Nephron progenitor cell (in vitro differentiated cells): ENCODE data around the gene TPRA1.

ENCODE experiments used
- DNase-seq: peaks from one replicate; pipeline ENCODE4 v3.0.0; 2021
- H3K27ac Mint-ChIP-seq: 2 replicates; pipeline ENCODE4 v1.8.0; 2021; ENCODE audit warnings: mild to moderate bottlenecking, moderate library complexity, mixed read lengths
- H3K27me3 Mint-ChIP-seq: 2 replicates; pipeline ENCODE4 v1.8.0; 2021; ENCODE audit warnings: mild to moderate bottlenecking, low read depth, mixed read lengths; ENCODE audit not compliant: poor library complexity
- H3K36me3 Mint-ChIP-seq: 2 replicates; pipeline ENCODE4 v1.8.0; 2021; ENCODE audit warnings: low read depth, mixed read lengths
- H3K4me1 Mint-ChIP-seq: 2 replicates; pipeline ENCODE4 v1.8.0; 2021; ENCODE audit warnings: mixed read lengths
- H3K4me3 Mint-ChIP-seq: 2 replicates; pipeline ENCODE4 v1.8.0; 2021; ENCODE audit warnings: mild to moderate bottlenecking, moderate library complexity, mixed read lengths
- H3K9me3 Mint-ChIP-seq: 2 replicates; pipeline ENCODE4 v1.8.0; 2021; ENCODE audit warnings: mild to moderate bottlenecking, moderate library complexity, mixed read lengths
- TF ChIP-seq, protein P1 (sequence below): fragments of 200-600 bp; sonication (generic); IDR thresholded peaks from 2 replicates; pipeline ENCODE4 v1.5.0; 2021; ENCODE audit warnings: antibody characterized with exemption

The TPRA1 gene

GRCh38 chr3:127574880-127575878 lies 15.4 kb downstream of the TPRA1 start:
- peaks cover 4% of the 10 kb centered on the region for H3K27me3 Mint-ChIP-seq
- H3K4me1 Mint-ChIP-seq: peaks cover 34% of the 10 kb centered on the region
- no peak overlapping the region for H3K27ac Mint-ChIP-seq
- H3K9me3 Mint-ChIP-seq: no peaks in the 10 kb centered on the region
- DNase-seq: peak; percentile 85
- H3K4me3 Mint-ChIP-seq: no peak overlapping the region
- peaks cover 19% of the 10 kb centered on the region for H3K36me3 Mint-ChIP-seq
- TF ChIP-seq, protein P1, sequence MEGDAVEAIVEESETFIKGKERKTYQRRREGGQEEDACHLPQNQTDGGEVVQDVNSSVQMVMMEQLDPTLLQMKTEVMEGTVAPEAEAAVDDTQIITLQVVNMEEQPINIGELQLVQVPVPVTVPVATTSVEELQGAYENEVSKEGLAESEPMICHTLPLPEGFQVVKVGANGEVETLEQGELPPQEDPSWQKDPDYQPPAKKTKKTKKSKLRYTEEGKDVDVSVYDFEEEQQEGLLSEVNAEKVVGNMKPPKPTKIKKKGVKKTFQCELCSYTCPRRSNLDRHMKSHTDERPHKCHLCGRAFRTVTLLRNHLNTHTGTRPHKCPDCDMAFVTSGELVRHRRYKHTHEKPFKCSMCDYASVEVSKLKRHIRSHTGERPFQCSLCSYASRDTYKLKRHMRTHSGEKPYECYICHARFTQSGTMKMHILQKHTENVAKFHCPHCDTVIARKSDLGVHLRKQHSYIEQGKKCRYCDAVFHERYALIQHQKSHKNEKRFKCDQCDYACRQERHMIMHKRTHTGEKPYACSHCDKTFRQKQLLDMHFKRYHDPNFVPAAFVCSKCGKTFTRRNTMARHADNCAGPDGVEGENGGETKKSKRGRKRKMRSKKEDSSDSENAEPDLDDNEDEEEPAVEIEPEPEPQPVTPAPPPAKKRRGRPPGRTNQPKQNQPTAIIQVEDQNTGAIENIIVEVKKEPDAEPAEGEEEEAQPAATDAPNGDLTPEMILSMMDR: peak; percentile 98

DNA sequence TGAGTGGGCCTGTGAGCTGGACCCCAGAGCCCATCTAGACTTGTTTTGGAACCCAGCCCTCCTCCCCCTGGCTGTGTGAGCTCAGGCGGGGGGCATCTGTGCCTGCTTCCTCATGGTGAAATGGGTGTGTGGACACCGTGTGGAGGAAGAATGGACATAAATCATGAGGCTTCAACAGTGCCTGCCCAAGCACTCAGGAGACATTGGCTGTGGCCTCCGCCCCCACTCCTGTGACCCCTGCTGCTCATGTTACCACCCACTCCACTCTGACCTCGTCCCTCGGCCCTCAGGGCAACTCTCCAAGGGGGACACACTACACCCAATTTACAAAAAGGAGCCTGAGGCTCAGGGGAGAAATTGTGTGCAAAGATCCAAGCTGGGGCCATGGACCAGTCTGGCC lies 16.6 kb downstream of the TPRA1 start:
- peak overlapping the region; percentile 61 for H3K27ac Mint-ChIP-seq
- H3K4me3 Mint-ChIP-seq: no peak overlapping the region
- peaks cover 24% of the 10 kb centered on the region for H3K36me3 Mint-ChIP-seq
- H3K9me3 Mint-ChIP-seq: no peaks in the 10 kb centered on the region
- DNase-seq: peak; percentile 52
- peaks cover 4% of the 10 kb centered on the region for H3K27me3 Mint-ChIP-seq
- peaks cover 45% of the 10 kb centered on the region for H3K4me1 Mint-ChIP-seq
- TF ChIP-seq, protein P1: no peak

DNA sequence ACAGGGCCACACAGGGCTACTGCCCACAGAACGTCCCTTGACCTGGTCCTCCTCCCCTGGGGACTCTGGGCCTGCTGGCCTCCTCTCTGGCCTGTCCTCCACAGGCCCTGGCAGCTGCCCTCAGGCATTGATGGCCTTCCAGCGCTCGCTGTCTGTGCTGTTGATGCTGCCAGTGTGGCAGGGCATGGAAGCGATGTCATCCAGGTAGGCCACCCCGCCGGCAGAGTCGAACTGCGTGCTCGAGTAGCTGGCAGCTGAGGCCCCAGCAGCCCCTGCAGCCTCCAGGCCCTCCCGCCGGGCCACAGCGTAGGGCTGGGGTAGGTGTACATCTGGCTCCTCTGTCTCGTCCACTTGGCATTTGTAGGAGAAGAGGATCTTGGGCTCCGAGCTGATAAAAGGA lies 17.1 kb downstream of the TPRA1 start:
- DNase-seq: no peak
- TF ChIP-seq, protein P1: no peak
- Mint-ChIP-seq H3K36me3 (peaks cover 24% of the 10 kb centered on the region), H3K4me1 (peaks cover 45% of the 10 kb centered on the region), H3K4me3 (no peak overlapping the region), H3K9me3 (no peaks in the 10 kb centered on the region), H3K27ac (no peak overlapping the region), H3K27me3 (peaks cover 4% of the 10 kb centered on the region)

- Mint-ChIP-seq H3K4me3 (no peak overlapping the region), H3K36me3 (peaks cover 24% of the 10 kb centered on the region), H3K4me1 (peaks cover 45% of the 10 kb centered on the region), H3K9me3 (no peaks in the 10 kb centered on the region), H3K27me3 (peaks cover 4% of the 10 kb centered on the region), H3K27ac (no peak overlapping the region)
- TF ChIP-seq, protein P1: no peak
- no peak for DNase-seq
Measured at GRCh38 chr3:127572735-127573134, 17.8 kb downstream of the TPRA1 start.

DNA sequence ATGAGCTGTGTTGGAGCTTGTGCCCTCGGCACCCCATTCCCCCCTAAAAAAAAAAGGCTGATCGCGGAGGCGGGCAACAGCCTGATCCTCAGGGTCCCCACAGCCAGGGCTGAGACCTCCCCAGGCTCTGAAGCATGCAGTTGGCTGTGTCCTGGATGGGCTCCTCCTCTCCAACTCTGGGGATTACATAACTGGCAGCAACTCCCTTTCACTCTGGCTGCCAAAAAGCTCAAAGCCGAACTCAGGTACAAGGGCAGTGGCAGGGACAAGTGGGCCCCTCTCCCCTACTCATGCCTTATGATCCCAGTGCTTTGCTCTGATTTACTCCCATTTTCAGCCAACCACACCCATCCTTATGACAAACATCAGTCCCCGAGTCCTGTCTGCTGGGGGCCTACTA lies 18.3 kb downstream of the TPRA1 start:
- H3K9me3 Mint-ChIP-seq: no peaks in the 10 kb centered on the region
- H3K36me3 Mint-ChIP-seq: peaks cover 24% of the 10 kb centered on the region
- no peak for DNase-seq
- TF ChIP-seq, protein P1: no peak
- H3K4me3 Mint-ChIP-seq: no peak overlapping the region
- peak overlapping the region; percentile 42 for H3K27ac Mint-ChIP-seq
- peaks cover 4% of the 10 kb centered on the region for H3K27me3 Mint-ChIP-seq
- H3K4me1 Mint-ChIP-seq: peaks cover 45% of the 10 kb centered on the region
